NCI-H510A (cell line): Measurements from ENCODE around the gene USH2A.
"Not testable (repeated sequence)": the region's sequence is repeated elsewhere in the genome, so short reads cannot be mapped to it uniquely, and the experiment has no call there.

ENCODE experiments used
- DNase-seq: peaks from one replicate; lab custom pipeline; 2025; lab: John Stamatoyannopoulos, UW

USH2A gene

DNA sequence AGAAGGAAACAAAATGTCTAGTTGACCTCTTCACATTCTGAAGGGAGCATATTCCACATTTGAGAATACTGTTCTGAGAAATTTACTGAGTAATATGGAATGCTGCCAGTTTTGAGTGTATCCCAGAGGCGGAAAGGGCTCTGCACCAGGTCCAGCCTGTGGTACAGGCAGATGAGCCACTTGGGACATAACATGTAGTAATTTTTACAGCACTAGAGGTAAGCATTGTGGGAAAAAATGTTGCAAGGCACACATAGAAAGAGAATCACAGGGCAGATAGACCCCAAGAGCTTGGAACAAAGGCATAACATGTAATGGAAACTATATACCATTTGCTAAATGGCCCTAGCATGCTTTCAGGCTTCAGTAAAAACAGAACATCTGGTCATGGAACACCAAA, 228.5 kb downstream of the USH2A start:
- no peak for DNase-seq

DNA sequence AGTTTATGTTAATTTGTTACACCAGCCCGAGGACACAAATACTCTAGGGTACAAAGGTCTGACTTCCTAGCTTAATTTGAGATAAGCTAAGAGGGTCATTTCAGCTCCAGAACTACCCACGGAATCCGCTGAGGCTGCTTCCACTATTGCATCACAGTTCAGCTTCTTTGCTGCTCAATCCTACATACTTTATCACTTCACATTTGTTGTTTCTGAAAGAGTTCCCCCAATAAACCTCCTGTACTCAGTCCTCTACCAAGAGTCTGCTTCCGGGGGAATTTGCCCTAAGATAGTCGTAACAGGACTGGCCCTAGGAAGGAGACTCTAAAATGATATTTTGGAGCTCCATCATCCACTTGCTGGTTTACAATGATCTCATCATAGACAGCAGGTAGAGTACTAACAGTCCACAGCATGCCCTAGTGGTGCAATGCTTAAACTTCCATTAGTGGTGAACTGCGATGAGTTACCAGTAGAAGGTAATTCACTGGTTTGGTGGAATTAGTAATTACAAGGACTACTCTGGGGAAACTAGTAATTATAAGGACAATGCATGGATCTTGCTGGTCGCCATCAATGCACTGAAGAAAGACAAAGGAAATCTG, 229.3 kb downstream of the USH2A start:
- DNase-seq, result no peak

DNA sequence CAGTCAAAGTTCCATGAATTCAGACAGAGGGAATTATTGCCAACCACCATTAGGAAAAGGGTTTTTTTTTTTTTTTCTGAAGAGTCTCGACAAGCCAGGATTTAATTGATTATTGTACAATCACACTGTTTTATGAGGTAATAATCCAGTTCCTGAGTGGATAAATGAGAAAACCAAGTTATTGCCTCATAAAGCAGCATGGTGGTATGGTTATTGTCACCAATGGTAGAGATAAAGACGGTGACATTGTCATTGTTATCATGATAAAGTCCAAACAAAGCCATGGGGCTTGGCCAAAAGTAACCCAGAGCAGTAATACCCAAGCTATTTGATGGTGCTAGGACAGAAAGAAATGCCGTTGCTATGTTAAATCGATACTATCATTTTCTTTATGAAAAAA, 232.8 kb downstream of the USH2A start:
- DNase-seq, result no peak

DNA sequence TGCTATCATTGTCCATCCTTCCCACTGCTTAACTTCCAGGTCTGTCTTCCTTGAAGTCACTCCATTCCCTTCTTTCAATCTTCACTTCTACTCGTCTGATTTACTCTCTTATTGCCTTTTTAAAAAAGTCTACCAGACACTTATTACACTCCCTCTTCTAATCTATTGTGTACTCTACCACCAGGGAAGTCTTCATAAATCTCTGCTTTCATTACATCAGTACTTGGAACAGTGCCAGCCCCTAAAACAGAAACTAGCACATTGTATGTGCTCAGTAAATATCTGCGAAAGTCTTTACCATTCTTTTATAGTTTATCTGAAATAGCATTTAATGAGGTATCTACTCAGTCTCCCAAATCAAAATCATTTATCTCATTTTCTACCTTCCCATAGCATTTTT, 236.4 kb downstream of the USH2A start:
- no peak for DNase-seq

DNA sequence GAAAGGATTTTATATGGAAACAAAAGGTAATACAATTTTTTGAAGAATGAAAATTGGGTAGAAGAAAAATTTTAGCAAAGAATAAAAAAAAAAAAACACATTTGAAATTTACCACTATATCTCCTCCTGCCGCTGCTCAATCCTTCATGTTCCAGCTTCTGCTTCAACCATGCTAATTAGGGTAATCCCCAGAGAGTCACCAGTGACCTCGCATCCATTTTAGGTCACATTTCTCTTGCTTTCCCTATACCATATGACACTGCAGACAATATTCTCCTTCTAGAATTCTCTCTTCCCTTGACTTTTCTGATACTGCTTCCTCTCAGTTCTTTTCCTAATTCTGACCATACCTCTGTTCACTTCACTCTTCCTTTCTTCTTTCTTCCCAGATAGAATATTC, 237.1 kb downstream of the USH2A start:
- DNase-seq, result no peak

DNA sequence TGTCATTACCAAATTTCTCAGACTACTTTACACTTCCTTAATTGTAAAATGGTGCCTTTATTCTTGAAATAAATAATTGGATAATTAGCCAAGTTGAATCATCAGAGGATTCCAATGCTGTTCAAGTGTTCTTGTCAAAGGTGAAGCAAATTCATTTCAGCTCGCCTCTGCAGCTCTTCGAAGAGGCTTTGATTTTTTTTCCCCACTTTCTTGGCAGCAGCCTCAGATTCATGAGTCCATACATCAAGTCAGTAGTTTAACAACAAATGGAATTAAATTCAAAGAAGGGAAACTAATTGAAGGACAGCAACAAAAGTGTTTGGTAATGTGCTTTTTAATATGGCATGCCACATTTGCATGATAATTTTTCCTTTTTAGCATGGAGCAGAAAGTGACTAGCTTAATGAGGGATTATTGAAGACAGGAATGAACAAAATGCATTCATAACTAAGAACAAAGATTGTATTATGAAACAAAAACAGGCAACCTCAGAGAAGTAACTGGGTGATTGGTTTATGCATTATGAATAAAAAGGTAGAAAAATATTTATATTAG, 239.0 kb downstream of the USH2A start:
- no peak for DNase-seq

DNA sequence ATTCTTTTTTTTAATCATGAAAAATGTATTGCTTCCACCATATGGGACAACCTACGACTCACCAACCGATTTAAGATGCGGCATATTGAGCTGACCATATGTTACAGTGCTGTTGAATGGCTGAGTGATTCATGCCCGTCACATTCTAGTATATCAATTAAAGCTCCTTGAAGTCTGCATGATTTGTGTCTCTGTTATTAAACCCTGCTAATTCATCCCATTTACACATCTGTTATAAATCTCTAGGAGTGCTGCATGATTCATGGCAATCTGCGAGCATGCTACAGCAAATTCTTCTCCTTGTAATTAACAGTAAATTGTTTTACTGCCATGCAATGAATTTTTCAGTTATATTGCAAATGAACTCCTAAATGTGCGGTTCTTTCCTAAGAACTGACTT, 239.8 kb downstream of the USH2A start:
- DNase-seq, result no peak

DNA sequence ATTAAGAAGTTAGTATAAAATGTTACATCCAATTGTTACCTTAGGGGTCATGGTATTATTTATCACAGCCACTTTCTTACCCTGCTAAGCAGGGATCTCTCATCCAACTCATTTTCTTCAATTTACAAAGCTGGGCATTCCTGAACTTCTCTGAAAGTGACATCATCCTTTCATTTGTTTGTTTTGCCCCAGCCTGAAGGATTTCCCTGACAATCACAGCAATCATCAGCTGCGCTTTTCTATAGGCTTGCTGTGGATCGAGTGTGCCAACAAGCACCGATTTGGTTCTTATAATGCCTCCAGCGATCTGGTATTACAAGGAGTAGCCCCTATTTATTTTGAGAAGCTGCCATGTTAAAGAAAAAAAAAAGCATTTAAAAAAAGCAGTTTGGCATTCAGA, 240.2 kb downstream of the USH2A start:
- DNase-seq, result no peak

DNA sequence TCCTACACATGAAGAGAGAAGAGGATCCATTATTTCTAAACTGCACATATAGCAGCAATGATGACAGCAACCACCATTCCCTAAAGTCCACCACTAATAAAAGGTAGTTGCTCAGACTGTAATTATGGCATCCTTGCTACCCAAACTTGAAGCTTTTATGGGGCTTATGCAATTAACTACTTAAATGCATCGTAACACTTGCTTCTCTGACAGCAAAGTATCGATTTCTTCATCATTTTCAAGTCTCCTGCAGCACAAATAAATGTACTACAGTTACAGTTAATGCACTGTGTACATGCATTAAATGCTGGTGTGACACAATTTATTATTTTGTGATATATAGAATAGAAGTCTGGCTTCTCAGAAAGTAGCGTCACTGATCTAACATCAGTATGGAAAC, 241.7 kb downstream of the USH2A start:
- DNase-seq, result no peak

DNA sequence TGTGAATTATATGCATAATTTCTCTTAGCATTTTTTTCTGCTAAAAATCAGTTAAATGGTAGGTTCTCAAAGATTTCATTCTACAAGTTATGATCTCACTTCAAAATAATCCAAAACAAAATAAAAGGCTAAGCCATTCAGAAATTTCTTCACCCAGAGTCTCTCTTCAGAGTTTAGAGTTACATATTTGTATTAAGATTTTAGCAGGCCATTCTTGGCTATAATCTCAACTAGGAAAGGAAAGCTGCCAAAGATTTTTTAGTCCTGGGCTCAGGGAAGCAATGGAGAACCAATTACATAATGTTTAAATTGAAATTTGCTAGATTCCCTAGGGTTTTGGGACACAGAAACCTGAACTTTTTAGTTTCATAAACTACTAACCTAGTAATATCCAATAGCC, 245.0 kb downstream of the USH2A start:
- DNase-seq, result no peak

DNA sequence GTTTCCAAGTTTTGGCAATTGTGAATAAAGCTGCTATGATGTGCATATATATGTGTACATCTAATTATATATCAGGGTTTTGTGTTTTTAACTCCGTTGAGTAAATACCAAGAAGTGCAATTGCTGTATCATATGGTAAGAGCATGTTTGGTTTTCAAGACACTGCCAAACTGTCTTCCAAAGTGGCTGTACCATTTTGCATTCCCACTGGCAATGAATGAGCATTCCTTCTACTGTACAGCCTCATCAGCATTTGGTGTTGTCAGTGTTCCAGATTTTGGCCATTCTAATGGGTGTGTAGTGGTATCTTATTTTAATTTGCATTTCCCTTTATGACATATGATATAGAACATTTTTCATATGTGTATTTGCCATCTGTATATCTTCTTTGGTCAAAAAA, 246.3 kb downstream of the USH2A start:
- DNase-seq, result no peak

DNA sequence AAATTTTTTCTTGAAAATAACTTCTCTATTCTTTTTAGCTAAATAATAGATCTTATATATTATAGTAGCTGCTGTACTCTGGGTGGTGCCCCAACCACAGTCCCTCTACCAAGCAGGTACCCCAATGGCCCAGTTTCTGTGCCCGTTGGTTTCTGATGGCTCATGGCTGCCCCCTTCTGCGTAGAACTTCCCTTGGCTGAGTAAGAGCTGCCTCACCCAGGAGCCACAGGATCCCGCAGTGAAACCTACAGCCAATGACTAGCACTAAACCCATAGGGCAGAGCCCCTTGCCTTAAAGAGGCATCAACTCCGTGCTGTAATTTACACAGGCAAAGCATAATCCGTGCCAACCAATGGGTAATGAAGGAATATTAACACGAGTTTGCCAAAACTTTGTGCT, 247.5 kb downstream of the USH2A start:
- no peak for DNase-seq

DNA sequence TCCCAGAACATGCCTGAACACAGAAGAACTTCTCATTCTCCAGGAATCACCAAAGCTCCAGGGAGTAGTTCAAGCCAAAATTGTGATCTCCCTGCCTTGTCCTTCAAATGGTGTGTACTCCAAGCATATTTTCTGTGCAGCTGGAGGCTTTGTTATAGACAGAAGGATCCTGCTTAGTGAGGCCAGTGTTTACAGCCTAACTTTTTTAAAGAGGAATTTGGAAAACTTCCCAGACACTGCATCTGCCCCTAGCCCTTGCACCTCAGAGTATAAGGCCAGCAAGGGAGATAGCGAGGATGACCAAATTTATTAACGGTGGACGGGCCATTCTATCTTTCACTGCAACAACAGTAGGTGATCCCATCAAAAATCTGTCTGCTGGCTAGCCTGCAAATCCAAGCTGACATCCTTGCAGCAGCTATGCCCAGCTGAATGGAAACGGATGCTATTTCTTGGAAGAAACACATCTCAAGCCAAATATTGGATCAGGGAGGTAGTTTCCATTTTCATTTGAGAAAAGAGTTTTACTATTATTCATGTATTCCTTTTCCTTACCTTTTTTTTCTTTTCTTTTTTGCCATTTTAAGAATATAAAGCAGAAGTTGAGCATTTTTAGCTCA, 249.8 kb downstream of the USH2A start:
- no peak for DNase-seq

DNA sequence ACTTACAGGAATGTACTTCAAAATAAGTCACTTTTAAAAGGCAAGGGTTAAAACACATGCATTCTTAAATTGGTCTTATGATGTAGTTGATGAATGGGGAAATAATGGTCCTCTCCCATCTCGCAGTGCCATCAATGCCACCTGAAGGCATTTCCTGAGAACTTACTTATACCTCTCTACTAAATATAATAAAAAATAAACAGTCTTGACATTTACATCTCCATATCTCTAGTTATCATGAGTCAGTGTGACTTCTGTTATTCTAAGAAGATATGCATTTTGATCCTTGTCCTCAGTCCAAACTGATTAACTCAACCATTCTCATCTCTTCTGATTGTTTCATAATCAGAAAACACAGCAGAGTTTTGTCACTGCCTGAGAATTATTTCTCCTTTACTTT, 253.9 kb downstream of the USH2A start:
- no peak for DNase-seq

DNA sequence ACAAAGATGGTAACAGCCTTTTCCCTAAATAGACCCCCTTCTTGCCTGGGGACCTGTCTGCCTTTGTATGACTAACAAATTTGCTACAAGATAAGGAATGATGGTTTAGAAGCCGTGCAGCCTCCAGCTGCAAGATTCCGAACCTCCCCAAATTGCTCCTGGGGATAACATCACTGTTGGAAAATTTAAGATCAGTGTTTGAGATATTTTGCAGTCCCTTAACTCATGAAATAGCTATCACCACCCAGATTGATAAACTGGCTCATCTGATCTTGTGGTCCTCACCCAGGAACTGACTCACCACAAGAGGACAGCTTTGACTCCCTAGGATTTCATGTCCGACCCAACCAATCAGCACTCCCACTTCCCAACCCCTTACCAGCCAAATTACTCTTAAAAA, 254.7 kb downstream of the USH2A start:
- no peak for DNase-seq

DNA sequence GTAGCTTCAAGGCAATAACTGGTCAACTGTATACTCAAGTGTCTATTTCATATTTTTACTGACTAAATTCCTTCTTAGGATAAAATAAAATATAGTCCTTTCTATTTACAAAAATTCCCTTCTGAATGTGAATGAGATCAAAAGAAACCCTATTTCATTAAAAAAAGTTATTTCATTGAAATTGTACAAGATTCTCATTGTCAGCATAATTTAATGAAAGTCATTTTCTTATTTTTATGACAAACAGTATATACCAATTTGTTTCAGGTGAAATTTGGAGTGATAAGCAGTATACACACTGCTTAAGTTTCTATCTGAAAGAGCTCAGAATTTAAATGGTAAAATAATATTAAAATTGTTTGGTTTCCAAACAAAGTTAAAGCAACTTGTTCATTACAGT, 269.2 kb downstream of the USH2A start:
- no peak for DNase-seq

DNA sequence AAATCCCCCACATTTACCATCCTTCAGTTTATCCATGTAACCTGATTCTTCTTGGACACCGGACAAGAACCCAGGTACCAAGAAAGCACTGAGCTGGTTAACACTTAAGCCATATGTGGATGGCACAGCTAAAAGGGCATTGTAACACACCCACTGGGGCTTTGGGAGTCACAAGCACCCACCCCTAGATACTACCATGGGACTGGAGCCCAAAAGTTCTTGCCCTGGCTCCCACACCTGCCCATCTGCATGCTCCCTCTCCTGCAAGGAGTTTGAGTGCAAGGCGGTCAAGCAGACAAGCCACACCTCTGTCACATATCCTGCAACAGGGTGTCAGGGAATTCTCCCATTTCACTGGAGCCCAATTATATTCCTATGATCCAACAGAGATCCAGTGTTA, 270.1 kb downstream of the USH2A start:
- no peak for DNase-seq

DNA sequence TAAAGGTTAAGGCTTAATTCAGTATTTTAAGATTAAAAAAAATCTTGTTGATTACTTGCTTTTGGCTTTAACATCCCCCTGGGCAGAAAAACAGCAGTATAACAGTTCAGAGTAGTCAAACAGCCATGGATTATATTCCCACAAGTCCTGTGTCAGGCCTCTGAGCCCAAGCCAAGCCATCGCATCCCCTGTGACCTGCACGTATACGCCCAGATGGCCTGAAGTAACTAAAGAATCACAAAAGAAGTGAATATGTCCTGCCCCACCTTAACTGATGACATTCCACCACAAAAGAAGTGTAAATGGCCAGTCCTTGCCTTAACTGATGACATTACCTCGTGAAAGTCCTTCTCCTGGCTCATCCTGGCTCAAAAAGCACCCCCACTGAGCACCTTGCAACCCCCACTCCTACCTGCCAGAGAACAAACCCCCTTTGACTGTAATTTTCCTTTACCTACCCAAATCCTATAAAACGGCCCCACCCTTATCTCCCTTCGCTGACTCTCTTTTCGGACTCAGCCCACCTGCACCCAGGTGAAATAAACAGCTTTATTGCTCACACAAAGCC, 277.7 kb downstream of the USH2A start:
- DNase-seq, result not testable (repeated sequence)

DNA sequence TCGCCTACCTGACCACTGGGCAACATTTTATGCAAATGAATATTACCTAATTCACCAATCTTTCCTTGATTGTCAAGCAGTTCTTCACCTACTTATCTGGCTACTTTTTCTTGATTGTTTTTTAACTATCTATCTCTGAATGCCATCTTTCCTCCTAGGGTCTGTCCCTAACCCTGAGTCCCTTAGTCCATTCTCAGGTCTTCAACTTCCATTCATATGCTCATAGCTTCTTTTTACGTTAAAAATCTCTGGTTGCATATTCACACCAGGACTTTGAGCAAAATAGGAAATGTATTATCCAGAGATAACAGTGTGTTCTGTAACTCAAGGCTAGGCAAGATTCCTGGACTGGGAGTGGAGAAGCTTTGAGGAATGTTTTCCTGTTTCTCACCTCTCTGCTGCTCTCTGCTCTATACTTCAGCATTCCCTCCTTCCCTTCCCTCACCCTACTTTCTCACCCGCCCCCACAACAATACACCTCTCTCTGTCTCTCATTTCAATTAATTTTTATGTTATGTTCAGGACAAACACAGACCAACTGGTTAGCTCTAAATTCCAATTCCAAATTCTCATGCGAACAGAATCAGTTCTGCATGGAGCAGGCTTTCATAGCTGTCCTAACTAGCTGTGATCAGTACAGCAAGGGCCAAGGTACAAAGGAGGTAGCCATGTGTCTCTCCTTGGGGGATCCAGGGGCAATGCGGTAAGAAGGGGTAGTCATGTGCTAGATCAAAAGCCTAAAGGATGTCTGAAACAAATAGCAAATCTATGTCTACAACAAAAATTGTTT, 278.4 kb downstream of the USH2A start:
- DNase-seq, result no peak

DNA sequence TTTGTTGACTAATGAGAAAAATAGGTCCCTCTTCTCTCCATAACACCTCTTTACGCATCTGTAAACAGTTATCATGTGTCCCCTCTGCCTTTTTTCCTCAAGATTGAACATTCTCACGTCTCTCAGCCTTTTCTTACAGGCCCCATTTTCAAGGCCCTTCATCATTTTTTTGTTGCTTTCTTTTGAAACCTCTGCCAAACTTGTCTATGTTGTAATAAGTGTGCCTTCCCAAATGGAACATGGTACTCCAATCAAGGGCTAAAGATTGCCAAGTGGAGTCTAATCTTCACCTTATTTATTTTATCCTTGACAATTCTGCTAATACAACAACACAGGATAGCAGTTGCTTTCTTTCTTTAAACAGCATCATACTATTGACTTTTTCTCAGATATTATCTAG, 280.3 kb downstream of the USH2A start:
- DNase-seq, result no peak

DNA sequence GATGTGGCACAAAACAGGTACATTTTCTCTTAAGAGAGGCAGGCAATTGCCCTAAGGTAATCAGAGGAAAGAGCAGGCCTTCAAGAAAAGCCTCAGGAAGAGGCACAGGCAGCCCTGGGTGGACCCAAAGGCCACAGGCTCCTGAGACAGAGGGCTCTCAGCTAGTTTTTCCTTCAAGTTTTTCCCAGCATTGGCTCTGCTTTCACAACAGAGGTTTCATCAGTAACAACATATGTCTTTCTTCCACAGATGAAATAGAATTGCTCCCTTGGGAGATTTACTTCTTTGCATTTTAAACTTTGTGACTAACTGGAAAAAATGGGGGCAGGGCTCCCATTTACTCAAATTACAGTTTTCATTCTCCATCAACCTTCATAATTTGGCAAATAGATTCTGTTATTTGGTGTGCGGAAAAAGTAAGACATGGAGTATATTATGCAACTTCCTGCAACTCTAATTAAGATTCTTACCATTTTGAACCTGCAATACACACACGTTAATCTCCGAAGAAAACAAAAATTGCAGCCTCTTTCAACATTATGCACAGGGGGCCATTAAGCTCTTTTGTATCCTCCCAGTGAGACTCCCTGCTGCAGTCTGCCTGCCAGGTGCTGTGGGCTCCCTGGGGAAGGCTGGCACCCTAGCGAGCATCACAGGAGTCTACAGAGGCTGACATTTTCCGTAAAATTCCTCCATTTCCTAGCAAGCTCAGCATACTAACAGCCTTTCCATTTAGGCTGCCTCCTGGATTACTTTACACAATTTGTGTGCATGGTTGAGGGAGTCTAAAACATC, 282.3 kb downstream of the USH2A start:
- no peak for DNase-seq

DNA sequence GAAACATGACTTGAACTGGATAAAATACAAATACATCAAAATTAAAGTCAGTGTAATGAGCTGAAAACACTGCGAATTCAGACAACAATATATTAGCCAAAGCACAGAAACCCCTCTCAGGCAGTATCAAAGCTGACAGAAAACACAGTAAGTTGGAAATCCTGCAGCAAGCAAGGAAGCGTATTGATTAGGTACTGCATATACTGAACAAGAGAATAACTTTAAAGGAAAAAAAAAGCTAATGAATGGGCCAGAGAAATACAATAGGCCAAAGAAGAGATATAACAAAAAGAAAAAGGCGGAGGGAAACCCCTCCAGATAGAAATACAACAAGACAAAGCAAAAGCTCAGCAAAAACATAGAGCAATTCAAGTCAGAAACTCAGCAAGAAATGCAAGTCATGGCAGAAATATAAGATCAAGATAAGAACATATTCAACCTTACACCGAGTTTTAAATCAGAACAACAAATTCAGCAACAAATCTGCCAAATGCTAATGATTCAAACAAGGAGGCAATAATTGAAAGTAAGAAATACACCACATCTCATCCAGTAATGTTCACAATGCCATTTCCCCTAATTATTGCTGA, 299.0 kb downstream of the USH2A start:
- no peak for DNase-seq
